ENCODE results near the gene TICAM1.
A peak's percentile ranks its signal among the peaks of the same experiment; 100 is the strongest.
"Not testable (repeated sequence)": the region's sequence is repeated elsewhere in the genome, so short reads cannot be mapped to it uniquely, and the experiment has no call there.

Gene TICAM1

DNA sequence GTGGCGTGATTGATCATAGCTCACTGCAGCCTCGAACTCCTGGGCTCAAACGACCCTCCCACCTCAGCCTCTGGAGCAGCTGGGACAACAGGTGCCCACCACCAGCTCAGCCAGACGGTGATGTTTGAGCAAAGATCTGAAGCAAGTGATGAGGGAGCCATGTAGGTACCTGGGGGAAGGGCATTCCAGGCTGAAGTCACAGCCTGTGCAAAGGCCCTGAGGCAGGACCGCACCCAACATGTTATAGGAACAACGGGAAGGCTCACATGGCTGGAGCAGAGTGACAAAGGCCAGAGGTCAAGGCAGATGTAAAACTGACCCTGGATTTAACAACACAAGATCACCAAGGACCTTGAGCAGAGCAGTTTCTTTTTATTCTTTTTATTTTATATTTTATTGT is 25.1 kb downstream of the TICAM1 start:
- no peak overlapping the region for H3K23ac ChIP-seq (ENCODE audit: low read length)
- H4K8ac ChIP-seq (ENCODE audit: low read depth, low read length): no peak overlapping the region
- no peak overlapping the region for H3K56ac ChIP-seq (ENCODE audit: low read length)
- no peaks in the 10 kb centered on the region for H3K79me2 ChIP-seq (ENCODE audit: control insufficient read depth, insufficient read depth, low read length)
- H3K36me3 ChIP-seq (ENCODE audit: control insufficient read depth, insufficient read depth, low read length): no peaks in the 10 kb centered on the region
- H3K4me3 ChIP-seq (ENCODE audit: low read length): no peak overlapping the region
- H2BK120ac ChIP-seq (ENCODE audit: low read depth, low read length): no peak overlapping the region
- no peak overlapping the region for H2AK5ac ChIP-seq (ENCODE audit: low read length)
- no peak overlapping the region for H3K9ac ChIP-seq (ENCODE audit: low read length)
- no peaks in the 10 kb centered on the region for H3K79me1 ChIP-seq (ENCODE audit: low read length)
- no peak overlapping the region for H3K4ac ChIP-seq (ENCODE audit: low read depth, low read length)
- no peak overlapping the region for H3K18ac ChIP-seq (ENCODE audit: low read length)
- H4K5ac ChIP-seq (ENCODE audit: low read length): no peak overlapping the region
- no CpG with 5 or more reads among the region's 6 CpGs for WGBS (ENCODE audit: extremely low coverage, insufficient coverage, low lambda C conversion rate)
- H3K27ac ChIP-seq (ENCODE audit: low read depth, low read length): no peak overlapping the region
- no peak for DNase-seq
- H3K4me1 ChIP-seq (ENCODE audit: control insufficient read depth, low read depth, low read length): no peaks in the 10 kb centered on the region
- no peak overlapping the region for H3K4me2 ChIP-seq (ENCODE audit: low read length)
- no peak overlapping the region for H2BK15ac ChIP-seq (replicated peaks; ENCODE audit: low read depth)
- H3K27me3 ChIP-seq (ENCODE audit: insufficient read depth, low read length, poor library complexity): no peaks in the 10 kb centered on the region
- no peak overlapping the region for H2BK5ac ChIP-seq (ENCODE audit: low read length)

- not testable (repeated sequence) for H3K4ac ChIP-seq (ENCODE audit: low read depth, low read length); H4K8ac ChIP-seq (ENCODE audit: low read depth, low read length); H4K5ac ChIP-seq (ENCODE audit: low read length); H3K18ac ChIP-seq (ENCODE audit: low read length); H3K27me3 ChIP-seq (ENCODE audit: insufficient read depth, low read length, poor library complexity); H3K9ac ChIP-seq (ENCODE audit: low read length); H3K27ac ChIP-seq (ENCODE audit: low read depth, low read length); DNase-seq; H2BK15ac ChIP-seq (replicated peaks; ENCODE audit: low read depth); H3K4me3 ChIP-seq (ENCODE audit: low read length); H2AK5ac ChIP-seq (ENCODE audit: low read length); H3K79me1 ChIP-seq (ENCODE audit: low read length); H3K36me3 ChIP-seq (ENCODE audit: control insufficient read depth, insufficient read depth, low read length); H3K79me2 ChIP-seq (ENCODE audit: control insufficient read depth, insufficient read depth, low read length); H3K23ac ChIP-seq (ENCODE audit: low read length); H2BK5ac ChIP-seq (ENCODE audit: low read length); H3K4me2 ChIP-seq (ENCODE audit: low read length); H3K4me1 ChIP-seq (ENCODE audit: control insufficient read depth, low read depth, low read length); H2BK120ac ChIP-seq (ENCODE audit: low read depth, low read length); H3K56ac ChIP-seq (ENCODE audit: low read length)
- no CpG with 5 or more reads among the region's 6 CpGs for WGBS (ENCODE audit: extremely low coverage, insufficient coverage, low lambda C conversion rate)
Observed at GRCh38 chr19:4805140-4805539, 26.4 kb downstream of the TICAM1 start.

- Histone ChIP-seq H3K56ac (ENCODE audit: low read length) (no peak overlapping the region), H2BK120ac (ENCODE audit: low read depth, low read length) (no peak overlapping the region), H3K4me1 (ENCODE audit: control insufficient read depth, low read depth, low read length) (no peaks in the 10 kb centered on the region), H4K5ac (ENCODE audit: low read length) (no peak overlapping the region), H3K4me3 (ENCODE audit: low read length) (no peak overlapping the region), H3K9ac (ENCODE audit: low read length) (no peak overlapping the region), H3K79me2 (ENCODE audit: control insufficient read depth, insufficient read depth, low read length) (no peaks in the 10 kb centered on the region), H4K8ac (ENCODE audit: low read depth, low read length) (no peak overlapping the region), H3K79me1 (ENCODE audit: low read length) (no peaks in the 10 kb centered on the region), H3K18ac (ENCODE audit: low read length) (no peak overlapping the region), H2AK5ac (ENCODE audit: low read length) (no peak overlapping the region), H2BK15ac (replicated peaks; ENCODE audit: low read depth) (no peak overlapping the region), H3K36me3 (ENCODE audit: control insufficient read depth, insufficient read depth, low read length) (no peaks in the 10 kb centered on the region), H3K27me3 (ENCODE audit: insufficient read depth, low read length, poor library complexity) (no peaks in the 10 kb centered on the region), H2BK5ac (ENCODE audit: low read length) (no peak overlapping the region), H3K4ac (ENCODE audit: low read depth, low read length) (no peak overlapping the region), H3K23ac (ENCODE audit: low read length) (no peak overlapping the region), H3K4me2 (ENCODE audit: low read length) (no peak overlapping the region), H3K27ac (ENCODE audit: low read depth, low read length) (no peak overlapping the region)
- DNase-seq: peak; percentile 82
- WGBS (ENCODE audit: extremely low coverage, insufficient coverage, low lambda C conversion rate): no CpG with 5 or more reads among the region's 33 CpGs
Observed at GRCh38 chr19:4803736-4804695, 27.5 kb downstream of the TICAM1 start.

DNA sequence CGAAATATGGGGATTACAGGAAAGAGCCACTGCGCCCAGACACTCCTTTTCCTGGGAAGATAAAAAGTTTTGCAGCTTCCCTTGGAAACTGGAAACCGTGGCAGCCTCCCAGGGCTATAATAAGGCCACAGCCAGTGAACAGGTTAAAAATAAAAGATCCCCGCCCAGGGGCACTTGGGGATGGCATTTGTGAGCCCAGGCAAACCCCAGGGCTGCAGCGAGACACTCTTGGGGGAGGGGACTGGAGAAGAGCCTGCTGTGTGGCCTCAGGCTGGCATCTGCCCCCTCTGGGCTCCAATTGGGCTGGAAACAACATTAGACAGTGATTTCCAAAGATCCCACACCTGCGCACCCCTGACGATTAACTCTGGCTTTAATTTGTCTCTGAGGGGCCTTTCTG is 28.8 kb downstream of the TICAM1 start:
- WGBS (ENCODE audit: extremely low coverage, insufficient coverage, low lambda C conversion rate): no CpG with 5 or more reads among the region's 7 CpGs
- H3K36me3 ChIP-seq (ENCODE audit: control insufficient read depth, insufficient read depth, low read length): no peaks in the 10 kb centered on the region

DNA sequence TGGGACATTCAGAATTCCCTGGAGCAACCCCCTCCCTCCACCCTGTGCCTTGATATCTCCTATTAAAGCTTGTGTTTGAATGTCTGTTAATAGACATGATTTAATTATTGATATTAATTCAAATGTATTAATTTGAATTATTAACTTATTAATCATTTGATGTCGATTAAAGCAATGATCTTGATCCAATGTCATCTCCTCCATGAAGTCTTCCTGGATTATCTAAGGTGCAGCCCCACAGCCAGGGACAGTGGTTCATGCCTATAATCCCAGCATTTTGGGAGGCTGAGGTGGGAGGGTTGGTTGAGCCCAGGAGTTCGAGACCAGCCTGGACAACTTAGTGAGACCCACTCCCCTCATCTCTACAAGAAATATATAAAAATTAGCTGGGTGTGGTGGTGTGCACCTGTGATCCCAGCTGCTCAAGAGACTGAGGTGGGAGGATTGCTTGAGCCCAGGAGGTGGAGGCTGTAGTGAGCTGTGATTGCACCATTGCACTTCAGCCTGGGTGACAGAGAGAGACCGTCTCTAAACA is 30.4 kb downstream of the TICAM1 start:
- Histone ChIP-seq H3K4ac (ENCODE audit: low read depth, low read length) (no peak overlapping the region), H3K27me3 (ENCODE audit: insufficient read depth, low read length, poor library complexity) (no peaks in the 10 kb centered on the region)

More for the DNA sequence above, 28.8 kb downstream of the TICAM1 start:
- no peak overlapping the region for H3K4me2 ChIP-seq (ENCODE audit: low read length)
- no peak overlapping the region for H2BK5ac ChIP-seq (ENCODE audit: low read length)
- no peak overlapping the region for H3K4ac ChIP-seq (ENCODE audit: low read depth, low read length)
- H4K8ac ChIP-seq (ENCODE audit: low read depth, low read length): no peak overlapping the region
- no peaks in the 10 kb centered on the region for H3K79me1 ChIP-seq (ENCODE audit: low read length)
- no peaks in the 10 kb centered on the region for H3K4me1 ChIP-seq (ENCODE audit: control insufficient read depth, low read depth, low read length)
- no peak overlapping the region for H3K9ac ChIP-seq (ENCODE audit: low read length)
- no peak overlapping the region for H3K27ac ChIP-seq (ENCODE audit: low read depth, low read length)
- no peak overlapping the region for H4K5ac ChIP-seq (ENCODE audit: low read length)
- H2AK5ac ChIP-seq (ENCODE audit: low read length): no peak overlapping the region
- H3K23ac ChIP-seq (ENCODE audit: low read length): no peak overlapping the region
- H2BK120ac ChIP-seq (ENCODE audit: low read depth, low read length): no peak overlapping the region
- H3K56ac ChIP-seq (ENCODE audit: low read length): no peak overlapping the region
- no peak overlapping the region for H2BK15ac ChIP-seq (replicated peaks; ENCODE audit: low read depth)
- no peaks in the 10 kb centered on the region for H3K27me3 ChIP-seq (ENCODE audit: insufficient read depth, low read length, poor library complexity)
- H3K79me2 ChIP-seq (ENCODE audit: control insufficient read depth, insufficient read depth, low read length): no peaks in the 10 kb centered on the region
- H3K4me3 ChIP-seq (ENCODE audit: low read length): no peak overlapping the region
- DNase-seq: no peak
- H3K18ac ChIP-seq (ENCODE audit: low read length): no peak overlapping the region

More for the DNA sequence above, 30.4 kb downstream of the TICAM1 start:
- no peak overlapping the region for H2AK5ac ChIP-seq (ENCODE audit: low read length)
- WGBS (ENCODE audit: extremely low coverage, insufficient coverage, low lambda C conversion rate): no CpG with 5 or more reads among the region's 3 CpGs
- H3K27ac ChIP-seq (ENCODE audit: low read depth, low read length): no peak overlapping the region
- peaks cover 3% of the 10 kb centered on the region for H3K79me1 ChIP-seq (ENCODE audit: low read length)
- peaks cover 3% of the 10 kb centered on the region for H3K79me2 ChIP-seq (ENCODE audit: control insufficient read depth, insufficient read depth, low read length)
- no peak overlapping the region for H3K4me3 ChIP-seq (ENCODE audit: low read length)
- no peak for DNase-seq
- no peak overlapping the region for H3K9ac ChIP-seq (ENCODE audit: low read length)
- H4K8ac ChIP-seq (ENCODE audit: low read depth, low read length): no peak overlapping the region
- no peak overlapping the region for H3K23ac ChIP-seq (ENCODE audit: low read length)
- H3K4me2 ChIP-seq (ENCODE audit: low read length): no peak overlapping the region
- H2BK15ac ChIP-seq (replicated peaks; ENCODE audit: low read depth): no peak overlapping the region
- H3K4me1 ChIP-seq (ENCODE audit: control insufficient read depth, low read depth, low read length): no peaks in the 10 kb centered on the region
- no peak overlapping the region for H3K56ac ChIP-seq (ENCODE audit: low read length)
- H4K5ac ChIP-seq (ENCODE audit: low read length): no peak overlapping the region
- no peak overlapping the region for H2BK5ac ChIP-seq (ENCODE audit: low read length)
- H3K18ac ChIP-seq (ENCODE audit: low read length): no peak overlapping the region
- no peak overlapping the region for H2BK120ac ChIP-seq (ENCODE audit: low read depth, low read length)
- peaks cover 2% of the 10 kb centered on the region for H3K36me3 ChIP-seq (ENCODE audit: control insufficient read depth, insufficient read depth, low read length)
